ENCODE measurements around the gene VTI1A. TPM values are rescaled to one million over a fixed set of nuclear protein-coding genes. Genes with fewer than 3 reads are reported as not detected.

The VTI1A gene
- total RNA-seq, 6 experiments from 2014 or later, result 23.6 to 27.9 (median 24.9) TPM

DNA sequence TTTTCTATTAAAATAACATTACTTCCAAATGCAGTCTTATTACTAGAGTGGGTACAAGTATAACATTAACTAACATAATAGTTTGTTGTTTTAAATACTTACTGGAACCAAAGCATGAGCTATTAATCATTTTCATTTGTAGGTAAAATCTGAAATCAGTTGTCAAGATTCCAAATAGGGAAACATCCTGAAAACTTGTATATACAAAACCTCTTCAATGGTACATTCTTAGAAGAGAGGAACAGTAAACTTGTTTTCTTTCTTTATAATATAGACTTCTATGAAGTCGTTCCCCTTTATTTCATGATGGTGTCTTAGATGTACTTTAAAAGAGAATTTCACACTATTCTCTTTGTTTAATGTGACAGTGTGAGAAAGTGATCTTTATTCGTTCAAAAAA lies 85.9 kb downstream of the VTI1A start:
- H3K27ac Mint-ChIP-seq, result no peak overlapping the region
- no peaks in the 10 kb centered on the region for H3K9me3 Mint-ChIP-seq
- no peak overlapping the region for H3K4me3 Mint-ChIP-seq

GRCh38 chr10:112533916-112534315 lies 86.9 kb downstream of the VTI1A start:
- H3K4me1 Mint-ChIP-seq (ENCODE audit: low read depth), result no peaks in the 10 kb centered on the region
- TF ChIP-seq, protein P1, sequence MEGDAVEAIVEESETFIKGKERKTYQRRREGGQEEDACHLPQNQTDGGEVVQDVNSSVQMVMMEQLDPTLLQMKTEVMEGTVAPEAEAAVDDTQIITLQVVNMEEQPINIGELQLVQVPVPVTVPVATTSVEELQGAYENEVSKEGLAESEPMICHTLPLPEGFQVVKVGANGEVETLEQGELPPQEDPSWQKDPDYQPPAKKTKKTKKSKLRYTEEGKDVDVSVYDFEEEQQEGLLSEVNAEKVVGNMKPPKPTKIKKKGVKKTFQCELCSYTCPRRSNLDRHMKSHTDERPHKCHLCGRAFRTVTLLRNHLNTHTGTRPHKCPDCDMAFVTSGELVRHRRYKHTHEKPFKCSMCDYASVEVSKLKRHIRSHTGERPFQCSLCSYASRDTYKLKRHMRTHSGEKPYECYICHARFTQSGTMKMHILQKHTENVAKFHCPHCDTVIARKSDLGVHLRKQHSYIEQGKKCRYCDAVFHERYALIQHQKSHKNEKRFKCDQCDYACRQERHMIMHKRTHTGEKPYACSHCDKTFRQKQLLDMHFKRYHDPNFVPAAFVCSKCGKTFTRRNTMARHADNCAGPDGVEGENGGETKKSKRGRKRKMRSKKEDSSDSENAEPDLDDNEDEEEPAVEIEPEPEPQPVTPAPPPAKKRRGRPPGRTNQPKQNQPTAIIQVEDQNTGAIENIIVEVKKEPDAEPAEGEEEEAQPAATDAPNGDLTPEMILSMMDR (IDR thresholded peaks at IDR 0.05), result no peak

More for the DNA sequence above, 85.9 kb downstream of the VTI1A start:
- Mint-ChIP-seq H3K27me3 (ENCODE audit: insufficient read depth) (no peaks in the 10 kb centered on the region), H3K4me1 (ENCODE audit: low read depth) (no peaks in the 10 kb centered on the region), H3K36me3 (ENCODE audit: low read depth) (no peaks in the 10 kb centered on the region; the same call in 1 of the 2 replicates)
- no peak for DNase-seq
- TF ChIP-seq, protein P1 (IDR thresholded peaks at IDR 0.05), result no peak

GRCh38 chr10:112535531-112535951 lies 88.5 kb downstream of the VTI1A start:
- no peaks in the 10 kb centered on the region for H3K27me3 Mint-ChIP-seq (ENCODE audit: insufficient read depth)

More at GRCh38 chr10:112533916-112534315, 86.9 kb downstream of the VTI1A start:
- DNase-seq, result no peak
- Mint-ChIP-seq H3K4me3 (no peak overlapping the region), H3K36me3 (ENCODE audit: low read depth) (peaks cover 7% of the 10 kb centered on the region; the same call in 1 of the 2 replicates), H3K27ac (no peak overlapping the region), H3K9me3 (no peaks in the 10 kb centered on the region), H3K27me3 (ENCODE audit: insufficient read depth) (no peaks in the 10 kb centered on the region)

GRCh38 chr10:112536663-112537062 lies 89.6 kb downstream of the VTI1A start:
- H3K9me3 Mint-ChIP-seq, result no peaks in the 10 kb centered on the region
- peaks cover 19% of the 10 kb centered on the region for H3K36me3 Mint-ChIP-seq (ENCODE audit: low read depth)
- H3K4me3 Mint-ChIP-seq, result no peak overlapping the region
- TF ChIP-seq, protein P1 (IDR thresholded peaks at IDR 0.05), result no peak
- H3K27me3 Mint-ChIP-seq (ENCODE audit: insufficient read depth), result no peaks in the 10 kb centered on the region
- no peaks in the 10 kb centered on the region for H3K4me1 Mint-ChIP-seq (ENCODE audit: low read depth)
- no peak overlapping the region for H3K27ac Mint-ChIP-seq
- no peak for DNase-seq

More at GRCh38 chr10:112535531-112535951, 88.5 kb downstream of the VTI1A start:
- TF ChIP-seq, protein P1 (IDR thresholded peaks at IDR 0.05), result no peak
- Mint-ChIP-seq H3K4me1 (ENCODE audit: low read depth) (no peaks in the 10 kb centered on the region), H3K27ac (no peak overlapping the region), H3K36me3 (ENCODE audit: low read depth) (peaks cover 19% of the 10 kb centered on the region), H3K9me3 (no peaks in the 10 kb centered on the region), H3K4me3 (no peak overlapping the region)
- DNase-seq, result no peak

- H3K4me3 Mint-ChIP-seq, result no peak overlapping the region
- H3K27me3 Mint-ChIP-seq (ENCODE audit: insufficient read depth), result no peaks in the 10 kb centered on the region
- 0 out of 2 replicates have a peak, but pooled peaks cover 4% of the 10 kb centered on the region for H3K9me3 Mint-ChIP-seq
- H3K36me3 Mint-ChIP-seq (ENCODE audit: low read depth), result peaks cover 24% of the 10 kb centered on the region
- DNase-seq, result no peak
- TF ChIP-seq, protein P1 (IDR thresholded peaks at IDR 0.05), result no peak
- no peaks in the 10 kb centered on the region for H3K4me1 Mint-ChIP-seq (ENCODE audit: low read depth)
- no peak overlapping the region for H3K27ac Mint-ChIP-seq
These were observed 91.2 kb downstream of the VTI1A start for GRCh38 chr10:112538168-112538567.
